Amniotic epithelial cell (primary cell): ENCODE results near the gene MAGEF1.

Experiments used
- DNase-seq: peaks from one replicate; pipeline ENCODE4 v3.0.0-alpha.2; 2010; ENCODE audit warnings: low read depth

The MAGEF1 gene, protein sequence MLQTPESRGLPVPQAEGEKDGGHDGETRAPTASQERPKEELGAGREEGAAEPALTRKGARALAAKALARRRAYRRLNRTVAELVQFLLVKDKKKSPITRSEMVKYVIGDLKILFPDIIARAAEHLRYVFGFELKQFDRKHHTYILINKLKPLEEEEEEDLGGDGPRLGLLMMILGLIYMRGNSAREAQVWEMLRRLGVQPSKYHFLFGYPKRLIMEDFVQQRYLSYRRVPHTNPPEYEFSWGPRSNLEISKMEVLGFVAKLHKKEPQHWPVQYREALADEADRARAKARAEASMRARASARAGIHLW

DNA sequence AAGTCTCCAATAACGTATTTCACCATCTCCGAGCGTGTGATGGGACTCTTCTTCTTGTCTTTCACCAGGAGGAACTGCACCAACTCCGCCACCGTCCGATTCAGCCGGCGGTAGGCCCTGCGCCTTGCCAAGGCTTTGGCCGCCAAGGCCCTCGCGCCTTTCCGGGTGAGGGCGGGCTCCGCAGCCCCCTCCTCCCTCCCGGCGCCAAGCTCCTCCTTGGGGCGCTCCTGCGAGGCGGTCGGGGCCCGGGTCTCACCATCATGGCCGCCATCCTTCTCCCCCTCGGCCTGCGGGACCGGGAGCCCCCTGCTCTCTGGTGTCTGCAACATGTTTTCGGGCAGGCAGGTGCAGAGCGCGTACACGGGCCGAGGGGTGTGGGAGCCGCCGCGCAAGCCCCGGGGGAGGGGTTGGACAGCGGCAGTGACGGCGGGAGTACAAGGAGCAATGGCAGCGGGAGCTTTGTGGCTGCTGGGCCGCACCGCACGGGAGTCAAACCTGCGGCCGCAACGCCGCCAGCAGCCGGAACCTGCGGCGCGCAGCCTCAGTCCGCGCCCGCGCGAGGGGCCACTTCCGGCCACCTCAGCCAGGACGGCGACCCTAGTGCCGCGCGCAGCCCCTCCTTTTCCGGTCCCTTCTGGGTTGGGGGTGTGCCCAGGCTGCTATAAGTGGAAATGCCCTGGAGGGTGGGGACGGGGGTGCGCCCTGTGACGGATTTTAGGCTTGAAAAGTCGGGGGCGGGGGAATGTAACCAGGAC lies at the start of gene MAGEF1:
MAGEF1 (minus strand) TSS at position 572 of the 755 bp plus-strand sequence; CDS start at position 329, 243 bp downstream.
- peak; percentile 71 for DNase-seq

DNA sequence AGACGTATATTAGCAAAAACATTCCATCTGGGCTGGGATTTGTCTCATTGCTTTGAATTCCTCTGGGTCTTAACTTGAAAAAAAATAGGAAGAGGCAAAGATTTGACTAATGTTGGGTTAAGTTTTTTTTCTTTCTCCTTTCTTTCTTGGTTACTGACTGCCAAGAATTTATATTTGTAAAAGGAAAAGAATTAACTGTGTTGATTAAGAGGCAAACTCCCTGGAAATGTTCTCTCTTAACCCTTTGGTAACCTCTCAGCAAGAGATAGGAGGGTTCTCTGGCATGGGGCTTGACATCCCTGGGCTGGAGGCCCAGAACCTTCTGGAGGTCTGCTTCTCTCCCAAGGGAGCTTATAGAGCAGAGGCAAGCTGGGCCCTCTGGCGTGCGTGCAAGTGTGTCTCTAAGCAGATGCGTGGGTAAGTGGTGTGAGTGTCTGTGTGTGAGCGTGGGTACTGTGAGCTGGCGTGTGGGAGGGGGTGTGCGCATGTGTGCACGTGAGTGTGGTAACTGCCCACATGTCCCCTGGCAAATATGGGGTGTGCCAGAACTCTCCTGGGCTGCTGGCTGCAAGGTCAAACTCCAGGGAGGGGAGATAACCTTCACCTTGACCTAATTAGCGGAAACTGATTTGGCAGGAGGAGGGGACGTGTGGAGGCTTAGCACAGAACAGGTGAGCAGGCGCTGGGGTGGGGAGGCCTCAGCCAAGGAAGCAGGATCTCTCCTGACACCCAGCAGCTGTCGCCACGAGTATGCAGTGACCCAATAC lies 49.4 kb upstream of the MAGEF1 start:
- peak; percentile 28 for DNase-seq

DNA sequence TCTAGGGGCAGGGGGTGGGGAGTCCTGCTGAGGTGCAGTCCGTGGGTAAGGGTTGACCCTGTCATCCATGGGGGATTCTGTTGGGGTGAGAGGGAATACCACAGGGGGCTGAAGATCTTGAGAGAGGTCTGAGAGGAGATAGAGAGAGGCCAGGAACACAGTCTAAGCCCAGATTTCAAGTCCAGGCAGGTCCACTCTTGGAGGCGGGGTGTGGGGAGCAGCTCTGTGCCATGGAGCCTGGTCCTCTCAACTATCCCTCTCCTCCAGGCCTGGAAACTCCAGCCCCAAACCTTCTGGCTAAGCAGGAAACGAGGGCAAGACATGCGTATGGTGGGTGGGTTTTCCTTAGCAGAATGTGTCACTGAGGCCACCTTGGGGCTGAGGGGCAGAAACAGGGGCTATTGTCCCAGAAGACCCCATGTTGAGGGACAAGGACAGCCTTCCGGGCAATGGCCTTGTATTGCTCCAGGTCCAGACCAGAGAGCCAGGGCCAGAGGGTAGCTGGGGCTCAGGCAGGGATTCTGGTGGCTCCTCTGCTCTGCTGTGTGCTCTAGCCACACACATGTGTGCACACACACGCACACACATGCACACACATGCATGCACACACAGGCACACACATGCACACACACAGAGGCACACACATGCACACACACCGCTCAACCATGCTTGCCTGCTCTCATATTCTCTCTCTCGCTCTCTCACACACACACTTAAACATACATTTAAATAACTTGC lies 48.6 kb upstream of the MAGEF1 start:
- no peak for DNase-seq

DNA sequence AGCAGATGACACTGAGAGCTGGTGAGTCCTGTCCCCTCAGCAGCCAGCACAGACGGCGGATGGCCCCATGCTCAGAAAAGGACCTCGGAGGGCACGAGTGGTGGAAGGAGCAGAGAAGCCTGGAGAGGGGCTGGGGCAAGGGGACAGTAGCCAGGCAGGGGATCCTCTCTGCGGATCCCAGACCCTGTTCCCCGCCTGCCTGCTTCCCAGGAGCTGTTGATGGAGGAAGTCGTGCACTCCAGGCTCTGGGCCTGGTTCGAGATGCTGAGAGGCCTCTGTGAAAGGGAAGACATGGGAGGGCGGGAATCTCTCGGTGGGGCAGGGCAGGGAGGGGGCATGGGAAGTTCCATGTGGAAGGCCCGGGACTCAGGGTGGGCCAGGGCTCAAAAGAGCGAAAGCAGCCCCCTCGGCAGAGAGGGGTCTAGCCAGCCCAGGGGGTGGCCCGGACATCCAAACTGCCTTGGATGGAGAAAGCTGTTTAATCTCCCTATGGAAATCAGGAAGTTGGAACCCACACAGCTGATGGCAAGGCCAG lies 47.9 kb upstream of the MAGEF1 start:
- no peak for DNase-seq

DNA sequence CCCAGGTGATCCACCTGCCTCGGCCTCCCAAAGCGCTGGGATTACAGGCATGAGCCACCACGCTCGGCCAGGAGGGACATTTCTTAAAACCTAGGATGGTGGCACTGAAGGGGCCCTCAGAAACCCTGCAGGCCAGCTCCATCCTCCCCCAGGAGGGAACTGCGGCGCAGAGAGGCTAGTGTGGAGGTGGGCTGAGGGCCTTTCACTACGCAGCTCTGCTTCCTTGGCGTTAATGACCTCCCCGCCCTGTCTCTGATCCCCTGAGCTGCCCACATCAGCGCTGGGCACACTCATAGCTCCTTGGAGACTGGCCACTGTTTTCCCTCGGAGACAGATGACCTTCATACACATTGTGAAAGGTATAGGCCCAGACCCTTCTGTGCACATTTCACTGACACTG lies 46.2 kb upstream of the MAGEF1 start:
- no peak for DNase-seq

DNA sequence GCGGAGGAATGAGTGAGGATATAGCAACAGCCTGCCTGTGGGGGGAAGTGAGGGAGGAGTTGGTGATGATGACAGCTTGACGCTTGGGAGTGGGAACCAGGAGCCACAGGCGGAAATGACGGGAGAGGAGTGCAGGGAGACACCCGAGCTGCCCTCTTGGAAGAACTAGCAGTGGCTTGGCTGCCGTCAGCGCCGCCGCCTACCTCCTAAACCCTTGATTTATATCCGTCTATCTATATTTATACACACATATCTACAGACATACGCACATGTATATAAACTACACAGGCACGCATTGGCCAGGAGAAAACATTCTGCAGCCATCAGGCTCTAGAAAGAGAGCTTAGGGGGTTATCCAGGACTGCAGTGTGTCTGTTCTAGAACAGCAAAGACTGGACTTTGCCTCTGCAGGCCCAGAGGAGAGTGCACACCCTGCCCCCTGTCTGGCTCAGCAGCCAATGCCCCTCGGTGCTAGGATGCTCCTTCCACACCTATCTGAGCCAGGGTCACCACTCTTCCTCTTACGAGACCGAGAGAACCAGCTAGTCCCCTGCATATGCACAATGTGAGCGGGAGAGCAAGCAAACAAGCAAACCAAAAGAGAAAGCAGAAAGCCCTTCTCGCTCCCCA lies 45.3 kb upstream of the MAGEF1 start:
- peak; percentile 87 for DNase-seq

DNA sequence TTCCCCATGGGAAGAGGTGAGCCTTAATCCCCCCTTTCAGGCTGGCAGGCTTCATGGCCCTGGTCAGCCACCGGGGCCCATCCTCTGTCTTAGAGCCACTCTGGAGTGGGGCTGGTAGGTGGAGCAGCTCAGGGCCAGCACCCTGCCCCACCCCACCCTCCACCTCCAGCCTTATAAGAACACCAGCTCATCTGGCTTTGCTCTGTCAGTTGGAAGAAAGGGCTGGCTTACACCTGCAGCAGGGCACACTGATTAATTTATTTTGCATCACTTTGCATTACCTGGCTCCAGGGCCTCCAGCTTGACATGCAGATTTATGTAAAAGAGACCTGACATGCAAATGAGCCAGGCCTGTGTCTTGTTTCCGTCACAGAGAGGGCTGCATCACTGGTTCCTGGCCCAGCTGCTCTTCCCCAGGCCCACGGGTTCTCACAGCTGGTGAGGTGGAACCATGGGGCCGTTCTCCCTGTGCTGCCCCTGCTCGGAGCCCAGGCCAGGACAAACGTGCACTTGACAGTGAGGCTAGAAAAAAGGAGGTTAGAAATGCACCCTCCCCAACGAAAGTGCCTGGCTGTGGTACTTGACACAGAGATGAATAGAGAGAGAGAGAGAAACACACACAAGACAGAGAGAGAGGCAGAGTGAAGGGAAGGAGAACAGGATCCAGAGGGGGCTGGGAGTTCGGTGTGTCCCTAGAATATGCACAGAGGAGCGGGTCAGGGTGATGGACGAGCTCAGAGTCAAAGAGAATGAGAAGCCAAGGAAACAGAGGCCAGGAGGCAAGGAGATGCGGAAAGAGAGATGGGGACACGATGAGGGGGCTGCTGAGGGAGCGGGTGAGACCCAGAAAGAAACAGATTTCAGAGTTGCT lies 44.5 kb upstream of the MAGEF1 start:
- no peak for DNase-seq

DNA sequence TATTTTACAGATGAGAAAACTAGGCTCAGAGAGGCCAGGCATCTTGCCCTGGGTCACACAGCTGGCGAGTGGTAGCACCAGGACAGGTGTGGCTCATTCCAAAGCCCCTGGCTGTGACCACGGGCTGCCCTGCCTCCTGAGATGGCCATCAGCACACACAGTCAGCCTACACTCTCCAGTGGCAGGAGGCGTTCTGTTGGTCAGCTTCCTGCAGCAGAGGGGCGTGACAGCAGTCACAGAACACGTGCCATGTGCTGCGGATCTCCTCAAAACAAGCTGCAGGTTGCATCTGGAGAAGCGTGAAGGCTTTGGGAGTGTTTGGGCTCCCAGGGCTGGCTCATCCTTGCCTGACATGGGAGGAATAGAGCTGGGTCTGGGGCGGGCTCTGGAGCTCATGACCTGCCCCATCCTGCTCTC lies 43.5 kb upstream of the MAGEF1 start:
- DNase-seq, result no peak

DNA sequence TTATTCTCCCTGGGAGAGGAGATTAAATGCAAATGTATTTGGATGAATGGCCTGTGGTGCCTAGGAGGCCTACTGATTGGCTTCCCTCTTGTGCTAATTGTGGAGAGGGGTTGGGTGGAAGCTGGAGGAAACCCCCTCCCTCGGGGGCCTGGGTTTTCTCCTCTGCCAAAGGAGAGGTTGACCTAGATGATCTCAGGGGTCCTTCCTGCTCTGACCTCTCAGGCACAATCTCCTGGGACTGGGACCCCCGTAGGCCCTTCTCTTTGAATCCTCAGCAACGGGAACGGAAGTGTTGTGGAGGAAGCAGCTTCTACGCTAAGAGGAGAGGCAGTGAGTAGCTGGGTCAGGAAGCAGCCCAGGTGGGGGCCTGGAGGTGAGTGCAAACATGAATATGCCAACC lies 40.5 kb upstream of the MAGEF1 start:
- no peak for DNase-seq

DNA sequence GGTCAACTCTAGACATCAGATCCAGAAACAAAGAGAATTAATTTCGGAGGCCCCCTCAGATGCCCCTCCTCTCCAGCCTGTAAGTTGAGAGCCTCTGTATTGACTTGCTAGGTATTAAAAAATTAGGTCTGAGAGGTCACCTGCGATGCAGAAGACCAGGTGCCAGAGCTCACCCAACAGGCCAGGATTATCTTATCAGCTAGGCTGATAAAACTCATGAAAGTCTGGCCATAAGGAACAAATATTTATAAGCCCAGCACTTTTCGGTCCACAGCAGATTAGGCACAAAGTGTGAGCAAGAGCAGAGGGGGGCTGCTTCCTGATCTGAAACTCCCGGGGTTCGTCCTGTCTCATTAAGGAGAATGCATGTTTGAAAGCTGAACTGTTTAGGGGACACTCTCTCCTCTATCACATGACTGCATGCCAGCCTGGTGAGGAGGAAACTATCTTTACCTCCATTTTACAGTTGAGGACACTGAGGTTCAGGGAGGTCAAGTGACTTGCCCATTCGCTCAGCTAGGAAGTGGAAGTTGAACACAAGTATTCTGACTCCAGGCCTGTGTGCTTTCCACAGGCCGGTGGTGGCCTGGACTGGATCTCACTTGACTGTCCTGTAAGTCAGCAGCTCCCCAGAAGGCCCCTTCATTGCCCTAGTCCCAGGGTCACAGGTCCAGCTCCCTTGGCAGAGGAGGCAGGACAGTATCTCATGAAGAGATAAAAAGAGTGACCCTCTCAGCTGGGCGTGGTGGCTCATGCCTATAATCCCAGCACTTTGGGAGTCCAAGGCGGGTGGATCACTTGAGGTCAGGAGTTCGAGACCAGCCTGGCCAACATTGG lies 39.6 kb upstream of the MAGEF1 start:
- DNase-seq, result no peak

DNA sequence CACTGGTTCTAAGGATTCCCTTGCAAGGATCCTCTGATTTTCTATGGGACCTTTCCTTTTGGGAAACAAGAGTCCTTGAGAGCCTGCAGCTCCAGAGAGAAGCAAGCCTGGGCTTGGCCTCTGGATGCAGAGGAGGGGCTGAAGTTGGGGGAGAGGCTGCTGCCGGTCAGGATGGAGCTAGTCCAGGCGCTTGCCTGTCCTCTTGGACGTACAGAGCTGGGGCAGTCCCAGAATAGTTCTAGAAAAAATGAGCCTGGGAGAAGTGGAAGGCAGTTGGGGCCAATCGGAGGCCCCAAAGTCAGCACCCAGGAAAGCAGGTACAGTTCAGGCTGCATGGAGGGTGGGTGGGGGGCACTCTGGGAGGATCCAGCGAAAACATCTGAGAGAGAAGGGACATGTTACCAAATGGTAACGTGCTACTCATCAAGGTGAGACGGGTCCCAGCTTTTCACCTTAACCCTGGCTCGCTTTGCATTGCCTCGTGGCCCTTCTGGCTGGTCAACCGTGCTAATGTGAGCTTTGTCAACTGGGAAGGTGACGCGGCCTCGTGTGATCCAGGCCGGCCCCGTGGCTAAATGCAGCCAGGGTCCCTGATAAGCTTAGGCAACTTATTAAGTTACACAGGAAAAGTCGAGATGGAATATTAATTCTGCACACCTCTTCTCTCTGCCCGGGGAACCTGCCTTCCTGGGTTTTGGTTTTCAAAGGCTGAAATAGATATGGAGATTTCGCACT lies 38.7 kb upstream of the MAGEF1 start:
- DNase-seq, result no peak

DNA sequence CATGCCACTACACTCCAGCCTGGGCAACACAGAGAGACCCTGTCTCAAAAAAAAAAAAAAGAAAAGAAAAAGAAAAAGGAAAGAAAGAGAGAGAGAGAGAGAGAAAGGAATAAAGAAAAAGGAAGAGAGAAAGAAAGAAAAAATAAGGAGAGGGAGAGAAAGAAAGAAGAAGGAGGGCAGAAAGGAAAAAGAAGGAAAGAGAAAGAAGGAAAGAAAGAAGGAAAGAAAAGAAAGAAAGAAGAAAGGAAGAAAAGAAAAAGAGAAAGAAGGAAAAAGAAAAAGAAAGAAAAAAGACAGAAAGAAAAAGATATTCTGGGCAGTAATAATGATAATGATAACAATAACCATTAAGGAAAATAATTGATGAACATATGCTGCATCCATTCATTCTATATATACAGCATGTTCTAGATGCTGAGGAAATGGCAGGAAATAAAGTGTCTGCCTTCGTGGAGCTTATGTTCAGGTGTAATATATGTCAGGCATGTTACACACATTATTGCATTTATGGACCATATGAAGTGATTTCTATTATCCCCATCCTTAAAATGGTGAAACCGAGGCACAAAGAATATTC lies 37.4 kb upstream of the MAGEF1 start:
- DNase-seq, result no peak

DNA sequence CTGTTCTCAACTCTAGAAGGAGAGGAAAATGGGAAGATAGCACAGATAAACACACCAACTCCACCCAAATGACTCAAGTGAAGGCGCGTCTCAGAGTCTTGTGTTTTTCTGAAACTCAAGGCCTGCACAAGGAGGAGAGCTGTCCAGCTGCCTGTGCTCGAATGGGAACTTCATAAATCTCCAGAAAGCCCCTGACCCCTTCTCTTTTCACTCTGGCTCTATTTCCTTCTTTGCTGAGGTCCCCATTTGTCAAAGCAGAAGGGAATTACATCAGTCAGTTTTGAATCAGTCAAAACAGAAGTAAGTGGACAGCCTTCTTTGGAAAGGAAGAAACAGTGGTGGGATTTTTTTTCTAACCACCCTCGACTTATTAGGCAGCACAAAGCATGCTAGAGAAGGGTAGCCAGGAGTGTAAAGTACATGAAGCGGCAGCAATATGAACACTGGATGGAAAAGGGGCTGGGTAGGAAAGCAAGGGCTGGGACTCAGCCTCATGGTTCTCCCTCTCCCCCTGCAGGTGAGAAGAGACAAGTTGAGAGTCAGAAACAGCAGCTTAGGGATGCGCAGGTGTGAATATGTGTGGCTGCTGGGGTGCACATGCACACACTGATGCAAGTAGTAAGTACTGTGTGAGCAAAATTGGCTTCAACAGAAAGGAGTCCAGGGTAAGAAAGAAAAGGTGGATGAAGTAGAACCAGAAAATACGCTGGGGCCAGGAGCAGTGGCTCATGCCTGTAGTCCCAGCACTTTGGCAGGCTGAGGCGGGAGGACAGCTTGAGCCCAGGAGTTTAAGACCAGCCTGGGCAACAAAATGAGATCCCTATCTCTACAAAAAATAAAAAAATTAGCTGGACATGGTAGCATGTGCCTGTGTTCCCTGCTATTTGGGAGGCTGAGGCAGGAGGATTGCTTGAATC lies 36.6 kb upstream of the MAGEF1 start:
- DNase-seq, result peak; percentile 26

DNA sequence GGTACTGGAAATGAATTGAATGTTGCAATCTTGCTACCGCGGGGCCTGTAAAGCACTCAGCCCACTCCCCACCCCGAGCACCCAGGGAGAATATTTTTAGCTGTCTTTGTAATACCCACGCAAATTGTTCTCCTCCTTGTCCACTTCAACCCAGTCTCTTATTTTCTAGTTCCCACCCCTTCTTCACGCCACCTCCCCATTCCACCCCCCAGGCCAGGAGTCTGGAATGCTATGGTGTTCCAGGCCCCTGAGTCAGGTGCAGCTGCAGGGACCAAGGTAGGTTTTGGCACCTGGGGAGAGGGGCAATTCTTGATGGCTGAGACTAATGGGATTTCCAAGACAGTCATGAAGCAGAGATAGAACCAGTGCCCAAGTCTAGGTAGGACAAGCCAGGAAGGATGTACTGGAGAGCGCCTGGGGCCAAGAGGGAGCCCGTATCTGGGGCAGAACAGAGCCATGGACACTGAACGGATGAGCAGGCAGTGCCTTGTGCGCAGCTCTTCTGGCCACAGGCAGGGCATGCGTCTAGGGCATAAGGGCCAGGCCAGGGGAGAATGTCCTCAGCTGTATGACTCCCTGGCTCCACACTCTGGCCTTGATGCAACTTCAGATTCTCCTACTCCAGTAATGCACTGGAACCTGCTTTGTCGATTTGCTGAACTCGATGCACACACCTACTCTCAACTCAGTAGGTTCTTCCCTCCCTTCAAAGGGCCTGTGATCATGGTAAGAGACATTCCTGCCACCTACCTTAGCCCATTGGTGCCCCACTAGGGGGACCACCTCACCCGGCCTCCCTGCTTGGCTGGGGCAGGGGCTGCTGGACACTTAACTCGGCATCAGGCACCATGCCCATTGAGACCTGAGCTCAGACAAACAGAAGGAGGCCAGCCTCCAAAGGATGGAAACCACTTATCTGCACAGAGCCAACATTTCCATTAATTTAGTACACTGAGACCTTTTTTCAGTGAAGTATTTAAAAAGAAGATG lies 34.6 kb upstream of the MAGEF1 start:
- no peak for DNase-seq

DNA sequence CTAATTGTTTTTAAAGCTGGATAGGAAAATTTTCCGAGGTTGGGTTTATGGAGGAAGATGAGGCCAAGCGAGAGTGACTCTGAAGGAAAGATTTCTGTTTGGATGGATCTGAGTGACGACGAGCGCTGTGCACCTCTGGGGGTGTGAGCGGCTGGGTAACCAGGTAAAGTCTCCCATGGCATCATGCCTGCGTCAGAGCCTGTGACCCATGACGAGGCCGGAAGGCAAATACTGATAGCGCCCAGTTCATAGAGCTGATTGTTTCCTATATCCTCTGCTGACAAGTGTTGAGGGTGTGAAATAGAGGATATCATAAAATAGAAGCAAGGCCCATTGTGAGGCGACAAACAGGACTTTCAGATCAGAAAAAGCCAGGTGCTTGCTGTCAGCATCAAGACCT lies 33.7 kb upstream of the MAGEF1 start:
- no peak for DNase-seq

DNA sequence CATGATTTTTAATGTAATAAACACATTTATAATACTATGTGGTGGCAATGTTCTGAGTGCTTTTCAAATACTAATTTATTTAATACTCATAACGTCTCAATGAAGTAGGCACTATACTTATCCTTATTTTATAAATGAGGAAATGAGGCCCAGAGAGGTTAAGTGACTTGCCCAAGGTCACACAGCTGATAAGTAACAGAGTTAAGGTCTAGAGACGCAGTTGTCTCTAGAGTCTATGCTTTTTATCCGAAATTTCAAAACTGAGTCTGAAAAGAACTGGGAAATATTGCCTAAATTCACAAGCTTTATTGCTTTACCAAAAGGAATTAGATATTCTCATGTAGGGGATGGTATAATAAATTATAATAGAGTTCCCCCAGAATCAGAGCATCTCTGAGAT lies 31.4 kb upstream of the MAGEF1 start:
- no peak for DNase-seq
